Raji (cell line): ENCODE measurements around the gene GRIN3B.

Experiments
- POLR2A ChIP-seq: IDR thresholded peaks from 2 replicates; pipeline ENCODE4 v1.6.1; 2011; ENCODE audit warnings: low read depth, low read length, control low read depth; ENCODE audit not compliant: insufficient read depth

Gene GRIN3B

GRCh38 chr19:980133-980998, 19.9 kb upstream of the GRIN3B start:
- TF ChIP-seq POLR2A, result no peak

DNA sequence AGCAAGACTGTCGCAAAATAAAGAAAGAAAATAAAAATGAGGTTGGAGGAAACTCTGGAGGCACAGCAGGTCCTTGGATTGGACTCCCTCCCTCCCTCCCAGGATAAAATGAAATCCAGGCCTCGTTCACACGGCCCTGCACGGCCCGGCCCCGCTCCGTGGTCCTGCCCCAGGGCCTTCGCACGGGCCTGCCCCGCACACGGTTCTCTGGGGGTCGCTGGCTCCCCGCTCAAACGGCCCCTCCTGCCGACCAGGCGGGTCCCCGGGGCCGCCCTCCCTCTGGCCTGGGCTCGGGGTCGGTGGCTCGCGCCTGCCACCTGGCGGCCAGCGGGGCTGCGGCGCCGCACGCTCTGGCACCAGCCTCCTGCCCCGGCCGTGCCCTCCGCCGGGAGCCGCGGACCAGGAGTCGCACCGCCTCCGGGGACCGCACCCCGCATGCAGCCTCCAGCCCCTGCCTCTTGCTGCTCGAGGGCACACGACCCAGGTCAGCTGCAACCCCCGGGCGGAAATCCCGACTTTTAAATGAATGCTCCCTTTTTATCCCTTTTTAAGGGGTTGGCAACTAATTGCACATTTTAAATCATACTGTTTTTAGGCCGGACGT, 17.6 kb upstream of the GRIN3B start:
- TF ChIP-seq POLR2A, result 0 out of 2 replicates have a peak, but pooled peaks have one; percentile 37

GRCh38 chr19:984165-984967, 15.9 kb upstream of the GRIN3B start, which contains the start of gene WDR18:
Gene WDR18 (plus strand): TSS chr19:984345. CDS start chr19:984354, 9 bp downstream.
- peak; percentile 75 for TF ChIP-seq POLR2A

GRCh38 chr19:986083-986482, 14.1 kb upstream of the GRIN3B start:
- no peak for TF ChIP-seq POLR2A

GRCh38 chr19:988081-988480, 12.1 kb upstream of the GRIN3B start:
- no peak for TF ChIP-seq POLR2A

DNA sequence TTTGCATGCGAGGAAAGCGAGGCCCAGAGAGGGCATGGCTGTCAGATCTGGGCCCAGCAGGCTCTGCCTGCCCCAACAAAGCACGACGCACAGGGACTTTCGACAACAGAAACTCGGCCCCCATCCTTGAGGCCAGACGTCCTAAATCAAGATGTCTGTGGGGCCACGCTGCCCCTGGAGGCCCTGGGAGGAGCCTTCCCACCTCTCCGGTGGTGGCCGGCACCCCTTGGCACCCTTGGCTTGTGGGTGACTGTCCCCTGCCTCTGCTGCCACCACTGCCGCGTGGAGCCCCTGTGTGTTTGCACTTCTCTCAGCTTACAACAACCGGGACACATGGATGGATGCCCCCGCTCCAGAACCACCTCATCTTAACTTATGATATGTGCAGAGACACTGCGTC, 11.7 kb upstream of the GRIN3B start:
- no peak for TF ChIP-seq POLR2A

DNA sequence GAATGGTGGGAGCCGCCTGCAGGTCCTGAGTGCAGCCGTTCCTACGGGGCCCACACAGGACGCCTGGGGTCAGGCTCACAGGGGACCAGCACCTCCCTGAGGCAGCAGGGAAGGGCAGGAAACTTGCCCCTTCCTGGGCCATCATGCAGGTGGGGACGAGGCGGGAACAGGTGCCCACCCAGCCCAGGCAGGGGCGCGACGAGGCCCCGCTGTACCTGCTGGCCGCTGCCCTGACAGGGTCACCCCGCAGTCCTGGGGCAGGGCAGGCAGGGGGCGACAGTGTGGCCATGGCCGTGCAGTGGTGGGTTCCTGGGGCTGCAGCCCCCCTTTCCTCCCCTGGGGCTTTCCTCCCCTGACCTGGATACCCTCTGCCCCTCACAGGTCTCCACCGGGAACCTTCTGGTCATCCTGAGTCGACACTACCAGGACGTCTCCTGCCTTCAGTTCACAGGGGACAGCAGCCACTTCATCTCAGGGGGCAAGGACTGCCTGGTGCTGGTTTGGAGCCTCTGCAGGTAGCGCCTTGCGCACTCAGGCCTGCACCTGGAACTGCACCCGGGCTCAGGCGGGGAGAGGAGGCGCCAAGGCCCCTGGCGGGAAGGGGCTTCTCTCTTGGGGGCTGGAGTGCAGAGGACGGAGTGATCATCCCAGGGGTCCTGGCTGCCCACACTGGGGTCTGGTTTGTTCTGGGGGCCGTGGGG, 10.7 kb upstream of the GRIN3B start:
- TF ChIP-seq POLR2A, result no peak

GRCh38 chr19:990119-990571, 10.1 kb upstream of the GRIN3B start:
- TF ChIP-seq POLR2A, result no peak

- no peak for TF ChIP-seq POLR2A
Measured at GRCh38 chr19:990746-991145, 9.5 kb upstream of the GRIN3B start.

GRCh38 chr19:991174-991931, 8.9 kb upstream of the GRIN3B start:
- no peak for TF ChIP-seq POLR2A

- no peak for TF ChIP-seq POLR2A
Measured at GRCh38 chr19:991932-992669, 8.1 kb upstream of the GRIN3B start.

GRCh38 chr19:992670-993055, 7.6 kb upstream of the GRIN3B start:
- no peak for TF ChIP-seq POLR2A

- no peak for TF ChIP-seq POLR2A
Measured at GRCh38 chr19:993361-993830, 6.8 kb upstream of the GRIN3B start.
